H1 (cell line): ENCODE measurements around the gene MRFAP1L1.

Experiments
- CBX5 ChIP-seq: fragments of 300-800, 300-1000 bp; sonication (generic); IDR thresholded peaks from 2 replicates; pipeline ENCODE4 v1.7.1; 2016; ENCODE audit warnings: antibody characterized with exemption, low read length, low read depth
- CEBPB ChIP-seq: IDR thresholded peaks from 2 replicates; pipeline ENCODE4 v1.6.1; 2012; ENCODE audit warnings: low read depth, low read length
- EGR1 ChIP-seq: IDR thresholded peaks from 2 replicates; pipeline ENCODE4 v1.6.1; 2011; ENCODE audit warnings: low read depth, low read length, borderline replicate concordance
- EP300 ChIP-seq, 2 experiments: IDR thresholded peaks; 1 replicate in 1 of 2; 2 replicates in 1 of 2; pipeline ENCODE4 v1.6.1; 2011 to 2012; ENCODE audit warnings: low read depth in 2 of 2, low read length in 2 of 2, mild to moderate bottlenecking in 2 of 2, borderline replicate concordance in 1 of 2, inconsistent platforms in 1 of 2, moderate library complexity in 1 of 2
- EZH2 ChIP-seq: fragments of 200-600 bp; sonication (generic); IDR thresholded peaks from 2 replicates; pipeline ENCODE4 v1.7.1; 2012; ENCODE audit warnings: low read depth, mild to moderate bottlenecking, moderate library complexity, low read length, inconsistent platforms; ENCODE audit not compliant: severe bottlenecking
- PHF8 ChIP-seq: fragments of 200-600 bp; sonication (generic); conservative IDR thresholded peaks from 2 replicates; pipeline ENCODE4 v1.7.1; 2012; ENCODE audit warnings: low read depth, mild to moderate bottlenecking, inconsistent platforms, low read length, moderate library complexity
- POLR2A ChIP-seq, 2 experiments: IDR thresholded peaks; 1 replicate in 1 of 2; 2 replicates in 1 of 2; pipeline ENCODE4 v1.6.1; 2011; ENCODE audit warnings: low read depth in 2 of 2, low read length in 2 of 2, mild to moderate bottlenecking in 2 of 2; ENCODE audit errors: control extremely low read depth in 1 of 2
- SRF ChIP-seq: IDR thresholded peaks from 2 replicates; pipeline ENCODE4 v1.6.1; 2011; ENCODE audit warnings: mild to moderate bottlenecking, low read depth, low read length, moderate library complexity
- TCF12 ChIP-seq: IDR thresholded peaks from 2 replicates; pipeline ENCODE4 v1.6.1; 2011; ENCODE audit warnings: low read depth, mild to moderate bottlenecking, low read length
- TEAD4 ChIP-seq: IDR thresholded peaks from 2 replicates; pipeline ENCODE4 v1.6.1; 2012; ENCODE audit warnings: low read depth, low read length, inconsistent platforms, mixed read lengths
- ZNF274 ChIP-seq: IDR thresholded peaks from 2 replicates; pipeline ENCODE4 v1.7.0; 2012; ENCODE audit warnings: low read length, borderline replicate concordance; ENCODE audit errors: extremely low read depth
- TF ChIP-seq, protein P1 (sequence below), 3 experiments: IDR thresholded peaks; 1 replicate in 2 of 3; 2 replicates in 1 of 3; pipeline versions ENCODE4 v1.5.1 to v1.6.1; 2011; ENCODE audit warnings: low read length in 3 of 3, mild to moderate bottlenecking in 3 of 3, inconsistent platforms in 2 of 3, low read depth in 1 of 3, moderate library complexity in 1 of 3; ENCODE audit not compliant: insufficient read depth in 1 of 3; ENCODE audit errors: control extremely low read depth in 1 of 3

GRCh38 chr4:6710282-6710681 is 617 bp upstream of the MRFAP1L1 start:
- no peak for TF ChIP-seq POLR2A (IDR thresholded peaks at IDR 0.05; ENCODE audit: control extremely low read depth in 1 of 2, low read depth in 2 of 2, low read length in 2 of 2)
- TF ChIP-seq EP300 (IDR thresholded peaks at IDR 0.05; ENCODE audit: borderline replicate concordance in 1 of 2, low read depth in 2 of 2, low read length in 2 of 2), result no peak
- TF ChIP-seq, protein P1, sequence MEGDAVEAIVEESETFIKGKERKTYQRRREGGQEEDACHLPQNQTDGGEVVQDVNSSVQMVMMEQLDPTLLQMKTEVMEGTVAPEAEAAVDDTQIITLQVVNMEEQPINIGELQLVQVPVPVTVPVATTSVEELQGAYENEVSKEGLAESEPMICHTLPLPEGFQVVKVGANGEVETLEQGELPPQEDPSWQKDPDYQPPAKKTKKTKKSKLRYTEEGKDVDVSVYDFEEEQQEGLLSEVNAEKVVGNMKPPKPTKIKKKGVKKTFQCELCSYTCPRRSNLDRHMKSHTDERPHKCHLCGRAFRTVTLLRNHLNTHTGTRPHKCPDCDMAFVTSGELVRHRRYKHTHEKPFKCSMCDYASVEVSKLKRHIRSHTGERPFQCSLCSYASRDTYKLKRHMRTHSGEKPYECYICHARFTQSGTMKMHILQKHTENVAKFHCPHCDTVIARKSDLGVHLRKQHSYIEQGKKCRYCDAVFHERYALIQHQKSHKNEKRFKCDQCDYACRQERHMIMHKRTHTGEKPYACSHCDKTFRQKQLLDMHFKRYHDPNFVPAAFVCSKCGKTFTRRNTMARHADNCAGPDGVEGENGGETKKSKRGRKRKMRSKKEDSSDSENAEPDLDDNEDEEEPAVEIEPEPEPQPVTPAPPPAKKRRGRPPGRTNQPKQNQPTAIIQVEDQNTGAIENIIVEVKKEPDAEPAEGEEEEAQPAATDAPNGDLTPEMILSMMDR (IDR thresholded peaks at IDR 0.05; ENCODE audit: control extremely low read depth in 1 of 3, insufficient read depth in 1 of 3, low read depth in 1 of 3, low read length in 3 of 3), result no peak
- no peak for TF ChIP-seq TCF12
- no peak for TF ChIP-seq PHF8
- no peak for TF ChIP-seq CEBPB
- no peak for TF ChIP-seq TEAD4
- TF ChIP-seq EZH2, result no peak
- TF ChIP-seq EGR1, result no peak
- no peak for TF ChIP-seq CBX5
- TF ChIP-seq ZNF274, result no peak
- no peak for TF ChIP-seq SRF
